Gastroesophageal sphincter (tissue), 3 donors: ENCODE data around the gene ZNF839.

Experiments
- EP300 ChIP-seq: sonication (generic); formaldehyde crosslinking; IDR thresholded peaks from one replicate; pipeline ENCODE4 v1.6.1; 2017; ENCODE audit warnings: antibody characterized with exemption, mild to moderate bottlenecking
- POLR2A ChIP-seq, 2 donors: fragments of 450-650 bp; IDR thresholded peaks; one replicate each; pipeline ENCODE4 v1.6.1; 2017; ENCODE audit warnings: antibody characterized with exemption in 2 of 2, mild to moderate bottlenecking in 2 of 2, moderate library complexity in 1 of 2
- POLR2AphosphoS5 ChIP-seq: sonication (generic); formaldehyde crosslinking; IDR thresholded peaks from one replicate; pipeline ENCODE4 v1.6.1; 2017; ENCODE audit warnings: antibody characterized with exemption
- TF ChIP-seq, protein P1 (sequence below), 4 experiments: fragments of 200-600 bp in 2 of 4; fragments of 450-650 bp in 2 of 4; sonication (generic) in 1 of 4; IDR thresholded peaks; one replicate each; pipeline ENCODE4 v1.5.1; 2017 to 2019; ENCODE audit warnings: antibody characterized with exemption in 4 of 4, mild to moderate bottlenecking in 2 of 4, moderate library complexity in 2 of 4

DNA sequence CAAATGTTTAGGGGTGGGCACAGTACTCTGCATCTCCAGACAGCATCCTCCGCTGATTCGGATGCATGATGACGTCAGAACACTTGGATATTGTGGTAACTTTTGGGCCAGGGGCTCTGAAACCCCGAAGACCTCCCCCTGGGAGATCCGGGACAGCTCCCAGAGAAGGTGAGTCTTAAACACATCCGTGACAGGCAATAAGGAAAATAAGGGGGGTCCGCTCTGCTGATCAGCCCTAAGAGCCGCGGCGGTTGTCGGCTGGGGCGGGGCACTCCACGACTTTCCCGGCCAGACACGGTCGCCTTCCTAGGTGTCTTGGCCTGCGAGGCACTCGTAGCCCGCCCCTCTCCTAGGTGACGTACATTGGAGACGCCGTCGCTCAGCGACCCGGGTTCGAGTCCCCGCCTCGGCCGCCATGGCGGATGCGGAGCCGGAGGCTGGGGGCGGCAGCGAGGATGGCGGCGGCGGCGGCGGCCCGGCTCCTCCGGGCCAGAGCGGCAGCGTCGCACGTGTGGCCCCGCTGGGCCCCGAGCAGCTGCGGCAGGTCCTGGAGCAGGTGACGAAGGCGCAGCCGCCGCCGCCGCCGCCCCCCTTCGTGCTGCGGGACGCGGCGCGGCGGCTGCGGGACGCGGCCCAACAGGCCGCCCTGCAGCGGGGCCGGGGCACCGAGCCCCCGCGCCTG, at the start of gene ZNF839:
- TF ChIP-seq, protein P1, sequence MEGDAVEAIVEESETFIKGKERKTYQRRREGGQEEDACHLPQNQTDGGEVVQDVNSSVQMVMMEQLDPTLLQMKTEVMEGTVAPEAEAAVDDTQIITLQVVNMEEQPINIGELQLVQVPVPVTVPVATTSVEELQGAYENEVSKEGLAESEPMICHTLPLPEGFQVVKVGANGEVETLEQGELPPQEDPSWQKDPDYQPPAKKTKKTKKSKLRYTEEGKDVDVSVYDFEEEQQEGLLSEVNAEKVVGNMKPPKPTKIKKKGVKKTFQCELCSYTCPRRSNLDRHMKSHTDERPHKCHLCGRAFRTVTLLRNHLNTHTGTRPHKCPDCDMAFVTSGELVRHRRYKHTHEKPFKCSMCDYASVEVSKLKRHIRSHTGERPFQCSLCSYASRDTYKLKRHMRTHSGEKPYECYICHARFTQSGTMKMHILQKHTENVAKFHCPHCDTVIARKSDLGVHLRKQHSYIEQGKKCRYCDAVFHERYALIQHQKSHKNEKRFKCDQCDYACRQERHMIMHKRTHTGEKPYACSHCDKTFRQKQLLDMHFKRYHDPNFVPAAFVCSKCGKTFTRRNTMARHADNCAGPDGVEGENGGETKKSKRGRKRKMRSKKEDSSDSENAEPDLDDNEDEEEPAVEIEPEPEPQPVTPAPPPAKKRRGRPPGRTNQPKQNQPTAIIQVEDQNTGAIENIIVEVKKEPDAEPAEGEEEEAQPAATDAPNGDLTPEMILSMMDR (IDR thresholded peaks at IDR 0.05), result no peak
- TF ChIP-seq POLR2A (IDR thresholded peaks at IDR 0.05) (peak in 1 of 2 donors; percentile 38), EP300 (no peak), POLR2AphosphoS5 (peak; percentile 88)
